ENCODE measurements around the gene RTN4RL1. TPM values are rescaled to one million over a fixed set of nuclear protein-coding genes. Genes with fewer than 3 reads are reported as not detected.

RTN4RL1 gene
- total RNA-seq, 2 donors from 2014 or later: 0.32 to 0.37 TPM

- H3K9ac ChIP-seq (ENCODE audit: low read depth in 2 of 2, low read length in 2 of 2): no peak overlapping the region
- no peak for TF ChIP-seq CTCF (IDR thresholded peaks at IDR 0.05)
Observed at GRCh38 chr17:1979182-1979985, 45.8 kb downstream of the RTN4RL1 start.

GRCh38 chr17:1978396-1978949, 46.7 kb downstream of the RTN4RL1 start:
- intact Hi-C loops (cut with DNase I): no loop called here
- Histone ChIP-seq H3K36me3 (no peaks in the 10 kb centered on the region), H3K9me3 (no peaks in the 10 kb centered on the region), H3K27ac (no peak overlapping the region), H3K9ac (ENCODE audit: low read depth in 2 of 2, low read length in 2 of 2) (no peak overlapping the region), H3K4me1 (no peaks in the 10 kb centered on the region), H3K4me3 (no peak overlapping the region), H3K27me3 (peaks cover 8% of the 10 kb centered on the region)
- no peak for TF ChIP-seq CTCF (IDR thresholded peaks at IDR 0.05)
- DNase-seq: no peak

More at GRCh38 chr17:1979182-1979985, 45.8 kb downstream of the RTN4RL1 start:
- Histone ChIP-seq H3K9me3 (no peaks in the 10 kb centered on the region), H3K27ac (no peak overlapping the region), H3K4me3 (no peak overlapping the region), H3K4me1 (no peaks in the 10 kb centered on the region), H3K36me3 (no peaks in the 10 kb centered on the region), H3K27me3 (peaks cover 8% of the 10 kb centered on the region)
- intact Hi-C loops (cut with DNase I): no loop called here
- DNase-seq: no peak

- TF ChIP-seq CTCF (IDR thresholded peaks at IDR 0.05): no peak
- Histone ChIP-seq H3K9me3 (no peaks in the 10 kb centered on the region), H3K36me3 (no peaks in the 10 kb centered on the region), H3K4me1 (no peaks in the 10 kb centered on the region), H3K27me3 (peaks cover 8% of the 10 kb centered on the region), H3K4me3 (no peak overlapping the region), H3K27ac (no peak overlapping the region), H3K9ac (ENCODE audit: low read depth in 2 of 2, low read length in 2 of 2) (no peak overlapping the region)
- no peak for DNase-seq
- intact Hi-C loops (cut with DNase I): no loop called here
Observed at GRCh38 chr17:1977583-1978395, 47.3 kb downstream of the RTN4RL1 start.

- H3K27ac ChIP-seq: no peak overlapping the region
- H3K4me1 ChIP-seq: no peaks in the 10 kb centered on the region
- H3K4me3 ChIP-seq: no peak overlapping the region
- intact Hi-C loops (cut with DNase I): no loop called here
- no peak for DNase-seq
- H3K9ac ChIP-seq (ENCODE audit: low read depth in 2 of 2, low read length in 2 of 2): no peak overlapping the region
- H3K9me3 ChIP-seq: no peaks in the 10 kb centered on the region
- H3K27me3 ChIP-seq: peaks cover 8% of the 10 kb centered on the region
- no peak for TF ChIP-seq CTCF (IDR thresholded peaks at IDR 0.05)
- H3K36me3 ChIP-seq: no peaks in the 10 kb centered on the region
Observed at GRCh38 chr17:1976683-1977064, 48.5 kb downstream of the RTN4RL1 start.

GRCh38 chr17:1976000-1976682, 49.0 kb downstream of the RTN4RL1 start:
- intact Hi-C loops (cut with DNase I): no loop called here
- Histone ChIP-seq H3K4me3 (no peak overlapping the region), H3K4me1 (no peaks in the 10 kb centered on the region), H3K9ac (ENCODE audit: low read depth in 2 of 2, low read length in 2 of 2) (no peak overlapping the region), H3K27me3 (peaks cover 8% of the 10 kb centered on the region), H3K27ac (no peak overlapping the region), H3K36me3 (no peaks in the 10 kb centered on the region), H3K9me3 (no peaks in the 10 kb centered on the region)
- no peak for DNase-seq
- no peak for TF ChIP-seq CTCF (IDR thresholded peaks at IDR 0.05)

Measured in colonic mucosa (tissue), 4 donors.